K562 treated with DMSO at 1 percent for 4 hours (cell line): ENCODE measurements around the gene RHBDF1. TPM values are rescaled to one million over a fixed set of nuclear protein-coding genes. Genes with fewer than 3 reads are reported as not detected.

Experiments used
- total RNA-seq: library from RNA; unstranded; fragments of 300-600 nt; gene quantifications from 2 replicates; pipeline ENCODE4 v1.2.3, GENCODE V29; 2022; ENCODE audit not compliant: insufficient read depth

RHBDF1 gene
- total RNA-seq: 5.6 and 7.5 TPM in 2 replicates

GRCh38 chr16:72561-73548, at the start of gene RHBDF1:
RHBDF1 (minus strand) TSS chr16:72631; CDS start chr16:65015, 7,616 bp downstream.

GRCh38 chr16:77807-78443, 5.5 kb upstream of the RHBDF1 start, which contains the start of gene MPG:
MPG (plus strand) TSS chr16:78225; CDS start chr16:78310, 85 bp downstream.

GRCh38 chr16:53346-54236, 18.8 kb downstream of the RHBDF1 start, which contains the start of the genes POLR3K and SNRNP25:
POLR3K (minus strand) TSS chr16:53608; CDS start chr16:53586, 22 bp downstream.
SNRNP25 (plus strand) TSS chr16:53828; CDS start chr16:54017, 189 bp downstream.

Other genes with a start within 250 kb of the RHBDF1 start
- 32.7 and 37.3 TPM in 2 replicates for gene POLR3K, start 19.0 kb downstream of the RHBDF1 start, total RNA-seq
- gene SNRNP25, start 18.8 kb downstream of the RHBDF1 start, total RNA-seq: 58.5 and 73.6 TPM in 2 replicates
- 118 and 129 TPM in 2 replicates for gene MPG, start 5.6 kb upstream of the RHBDF1 start, total RNA-seq
- 43.9 and 58.2 TPM in 2 replicates for gene NPRL3, start 66.0 kb upstream of the RHBDF1 start, total RNA-seq
- 123 and 148 TPM in 2 replicates for gene HBZ, start 80.0 kb upstream of the RHBDF1 start, total RNA-seq
- not detected in 2 replicates for gene HBM, start 93.3 kb upstream of the RHBDF1 start, total RNA-seq
- gene HBA2, start 100.2 kb upstream of the RHBDF1 start, total RNA-seq: 142 and 148 TPM in 2 replicates
- gene HBA1, start 104.0 kb upstream of the RHBDF1 start, total RNA-seq: 686 and 796 TPM in 2 replicates
- 73.8 and 75.2 TPM in 2 replicates for gene HBQ1, start 107.8 kb upstream of the RHBDF1 start, total RNA-seq
- 28.5 and 37.4 TPM in 2 replicates for gene LUC7L, start 156.8 kb upstream of the RHBDF1 start, total RNA-seq
- 74.0 and 87.1 TPM in 2 replicates for gene FAM234A, start 162.2 kb upstream of the RHBDF1 start, total RNA-seq
- gene RGS11, start 203.3 kb upstream of the RHBDF1 start, total RNA-seq: not detected in 2 replicates
- gene ARHGDIG, start 208.0 kb upstream of the RHBDF1 start, total RNA-seq: not detected in 2 replicates
- gene PDIA2, start 210.5 kb upstream of the RHBDF1 start, total RNA-seq: not detected in 2 replicates